SK-N-SH treated with all-trans-retinoic acid at 6 μM for 48 hours (cell line): ENCODE results near the gene DTNB.

Experiments used
- ARNTL ChIP-seq: fragments of 450-650 bp; formaldehyde crosslinking; IDR thresholded peaks from 2 replicates; pipeline ENCODE4 v1.5.0; 2020; ENCODE audit warnings: low read depth, mild to moderate bottlenecking, moderate library complexity, borderline replicate concordance
- GLIS3 ChIP-seq: fragments of 250-450 bp; sonication (Bioruptor Pico); IDR thresholded peaks from 2 replicates; pipeline ENCODE4 v1.5.0; 2020; ENCODE audit warnings: mild to moderate bottlenecking, moderate library complexity
- ISL1 ChIP-seq: fragments of 250-450 bp; sonication (Bioruptor Pico); IDR thresholded peaks from 2 replicates; pipeline ENCODE4 v2.1.2; 2022; ENCODE audit warnings: mild to moderate bottlenecking, moderate library complexity
- OSR1 ChIP-seq: fragments of 250-450 bp; sonication (Bioruptor Pico); IDR thresholded peaks from 2 replicates; pipeline ENCODE4 v1.8.0; 2022; ENCODE audit warnings: moderate library complexity, mild to moderate bottlenecking, inconsistent platforms
- RARB ChIP-seq: fragments of 250-450 bp; sonication (Bioruptor Pico); IDR thresholded peaks from 2 replicates; pipeline ENCODE4 v1.8.0; 2021; ENCODE audit warnings: mild to moderate bottlenecking, moderate library complexity
- TOX ChIP-seq: fragments of 250-450 bp; sonication (Bioruptor Pico); IDR thresholded peaks from 2 replicates; pipeline ENCODE4 v1.8.0; 2021; ENCODE audit warnings: mild to moderate bottlenecking, moderate library complexity, borderline replicate concordance
- ZFP3 ChIP-seq: fragments of 250-450 bp; sonication (Bioruptor Pico); IDR thresholded peaks from 2 replicates; pipeline ENCODE4 v1.5.0; 2020; ENCODE audit warnings: mild to moderate bottlenecking, moderate library complexity
- ZNF565 ChIP-seq: fragments of 450-650 bp; formaldehyde crosslinking; conservative IDR thresholded peaks from 2 replicates; pipeline ENCODE4 v1.5.0; 2020; ENCODE audit warnings: low read depth, mild to moderate bottlenecking, moderate library complexity
- TF ChIP-seq, protein P1 (sequence below): fragments of 250-450 bp; sonication (Bioruptor Pico); IDR thresholded peaks from 2 replicates; pipeline ENCODE4 v1.8.0; 2020; ENCODE audit warnings: mild to moderate bottlenecking, moderate library complexity, borderline replicate concordance
- TF ChIP-seq, protein P2 (sequence below): fragments of 250-450 bp; sonication (Bioruptor Pico); IDR thresholded peaks from 2 replicates; pipeline ENCODE4 v1.5.0; 2020; ENCODE audit warnings: mild to moderate bottlenecking, moderate library complexity

DNA sequence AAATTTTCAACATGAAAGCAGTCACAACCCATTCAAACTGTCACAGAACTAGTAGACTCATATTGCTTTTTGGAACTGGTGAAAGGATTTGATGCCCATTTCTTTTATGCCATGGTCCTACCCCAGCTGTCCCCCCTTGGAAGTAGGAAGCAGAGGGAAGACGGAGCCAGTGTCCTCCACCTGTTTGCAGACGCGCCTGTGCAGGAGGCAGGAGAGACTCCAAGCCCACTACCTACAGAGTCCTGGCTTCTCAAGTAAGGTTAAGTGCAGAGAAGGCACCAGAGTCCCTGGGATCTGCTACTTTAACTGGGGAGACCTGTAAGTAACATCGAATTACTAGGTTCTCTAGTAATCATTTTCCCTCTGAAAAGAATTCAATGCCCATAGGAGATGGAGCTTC lies 299.0 kb downstream of the DTNB start:
- TF ChIP-seq ZFP3 (CRISPR knock-in tag) (no peak), OSR1 (CRISPR knock-in tag) (no peak), ZNF565 (CRISPR knock-in tag) (no peak), TOX (CRISPR knock-in tag) (no peak), ARNTL (no peak), RARB (CRISPR knock-in tag) (no peak), ISL1 (CRISPR knock-in tag) (no peak), GLIS3 (CRISPR knock-in tag) (no peak)
- TF ChIP-seq, protein P1, sequence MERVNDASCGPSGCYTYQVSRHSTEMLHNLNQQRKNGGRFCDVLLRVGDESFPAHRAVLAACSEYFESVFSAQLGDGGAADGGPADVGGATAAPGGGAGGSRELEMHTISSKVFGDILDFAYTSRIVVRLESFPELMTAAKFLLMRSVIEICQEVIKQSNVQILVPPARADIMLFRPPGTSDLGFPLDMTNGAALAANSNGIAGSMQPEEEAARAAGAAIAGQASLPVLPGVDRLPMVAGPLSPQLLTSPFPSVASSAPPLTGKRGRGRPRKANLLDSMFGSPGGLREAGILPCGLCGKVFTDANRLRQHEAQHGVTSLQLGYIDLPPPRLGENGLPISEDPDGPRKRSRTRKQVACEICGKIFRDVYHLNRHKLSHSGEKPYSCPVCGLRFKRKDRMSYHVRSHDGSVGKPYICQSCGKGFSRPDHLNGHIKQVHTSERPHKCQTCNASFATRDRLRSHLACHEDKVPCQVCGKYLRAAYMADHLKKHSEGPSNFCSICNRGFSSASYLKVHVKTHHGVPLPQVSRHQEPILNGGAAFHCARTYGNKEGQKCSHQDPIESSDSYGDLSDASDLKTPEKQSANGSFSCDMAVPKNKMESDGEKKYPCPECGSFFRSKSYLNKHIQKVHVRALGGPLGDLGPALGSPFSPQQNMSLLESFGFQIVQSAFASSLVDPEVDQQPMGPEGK (CRISPR knock-in tag), result no peak
- TF ChIP-seq, protein P2, sequence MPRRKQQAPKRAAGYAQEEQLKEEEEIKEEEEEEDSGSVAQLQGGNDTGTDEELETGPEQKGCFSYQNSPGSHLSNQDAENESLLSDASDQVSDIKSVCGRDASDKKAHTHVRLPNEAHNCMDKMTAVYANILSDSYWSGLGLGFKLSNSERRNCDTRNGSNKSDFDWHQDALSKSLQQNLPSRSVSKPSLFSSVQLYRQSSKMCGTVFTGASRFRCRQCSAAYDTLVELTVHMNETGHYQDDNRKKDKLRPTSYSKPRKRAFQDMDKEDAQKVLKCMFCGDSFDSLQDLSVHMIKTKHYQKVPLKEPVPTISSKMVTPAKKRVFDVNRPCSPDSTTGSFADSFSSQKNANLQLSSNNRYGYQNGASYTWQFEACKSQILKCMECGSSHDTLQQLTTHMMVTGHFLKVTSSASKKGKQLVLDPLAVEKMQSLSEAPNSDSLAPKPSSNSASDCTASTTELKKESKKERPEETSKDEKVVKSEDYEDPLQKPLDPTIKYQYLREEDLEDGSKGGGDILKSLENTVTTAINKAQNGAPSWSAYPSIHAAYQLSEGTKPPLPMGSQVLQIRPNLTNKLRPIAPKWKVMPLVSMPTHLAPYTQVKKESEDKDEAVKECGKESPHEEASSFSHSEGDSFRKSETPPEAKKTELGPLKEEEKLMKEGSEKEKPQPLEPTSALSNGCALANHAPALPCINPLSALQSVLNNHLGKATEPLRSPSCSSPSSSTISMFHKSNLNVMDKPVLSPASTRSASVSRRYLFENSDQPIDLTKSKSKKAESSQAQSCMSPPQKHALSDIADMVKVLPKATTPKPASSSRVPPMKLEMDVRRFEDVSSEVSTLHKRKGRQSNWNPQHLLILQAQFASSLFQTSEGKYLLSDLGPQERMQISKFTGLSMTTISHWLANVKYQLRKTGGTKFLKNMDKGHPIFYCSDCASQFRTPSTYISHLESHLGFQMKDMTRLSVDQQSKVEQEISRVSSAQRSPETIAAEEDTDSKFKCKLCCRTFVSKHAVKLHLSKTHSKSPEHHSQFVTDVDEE, result no peak
